ENCODE measurements around the gene NEGR1.

DNA sequence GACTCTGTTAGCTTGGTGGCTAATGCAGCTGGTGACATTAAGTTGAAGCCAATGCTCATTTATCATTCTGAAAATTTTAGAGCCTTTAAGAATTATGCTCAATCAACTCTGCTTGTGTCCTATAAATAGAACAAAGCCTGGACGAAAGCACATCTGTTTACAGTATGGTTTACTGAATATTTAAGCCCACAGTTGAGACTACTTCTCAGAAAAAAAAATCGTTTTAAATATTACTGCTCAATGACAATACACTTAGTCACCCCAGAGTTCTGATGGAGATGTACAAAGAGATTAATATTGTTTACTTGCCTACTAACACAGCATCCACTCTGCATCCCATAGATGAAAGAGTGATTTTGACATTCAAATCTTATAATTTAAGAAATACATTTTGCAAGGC, 79.6 kb downstream of the NEGR1 start:
- TF ChIP-seq POLR2A (IDR thresholded peaks at IDR 0.05), result no peak
- TF ChIP-seq, protein P1, sequence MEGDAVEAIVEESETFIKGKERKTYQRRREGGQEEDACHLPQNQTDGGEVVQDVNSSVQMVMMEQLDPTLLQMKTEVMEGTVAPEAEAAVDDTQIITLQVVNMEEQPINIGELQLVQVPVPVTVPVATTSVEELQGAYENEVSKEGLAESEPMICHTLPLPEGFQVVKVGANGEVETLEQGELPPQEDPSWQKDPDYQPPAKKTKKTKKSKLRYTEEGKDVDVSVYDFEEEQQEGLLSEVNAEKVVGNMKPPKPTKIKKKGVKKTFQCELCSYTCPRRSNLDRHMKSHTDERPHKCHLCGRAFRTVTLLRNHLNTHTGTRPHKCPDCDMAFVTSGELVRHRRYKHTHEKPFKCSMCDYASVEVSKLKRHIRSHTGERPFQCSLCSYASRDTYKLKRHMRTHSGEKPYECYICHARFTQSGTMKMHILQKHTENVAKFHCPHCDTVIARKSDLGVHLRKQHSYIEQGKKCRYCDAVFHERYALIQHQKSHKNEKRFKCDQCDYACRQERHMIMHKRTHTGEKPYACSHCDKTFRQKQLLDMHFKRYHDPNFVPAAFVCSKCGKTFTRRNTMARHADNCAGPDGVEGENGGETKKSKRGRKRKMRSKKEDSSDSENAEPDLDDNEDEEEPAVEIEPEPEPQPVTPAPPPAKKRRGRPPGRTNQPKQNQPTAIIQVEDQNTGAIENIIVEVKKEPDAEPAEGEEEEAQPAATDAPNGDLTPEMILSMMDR (IDR thresholded peaks at IDR 0.05), result no peak

Measured in testis (tissue), 2 donors.